COLO668 (cell line): ENCODE measurements around the gene PTH2R.
"Not testable (repeated sequence)": the region's sequence is repeated elsewhere in the genome, so short reads cannot be mapped to it uniquely, and the experiment has no call there.

Experiments used
- DNase-seq: peaks from one replicate; lab custom pipeline; 2025; ENCODE audit not compliant: unreplicated experiment; lab: John Stamatoyannopoulos, UW

PTH2R gene

DNA sequence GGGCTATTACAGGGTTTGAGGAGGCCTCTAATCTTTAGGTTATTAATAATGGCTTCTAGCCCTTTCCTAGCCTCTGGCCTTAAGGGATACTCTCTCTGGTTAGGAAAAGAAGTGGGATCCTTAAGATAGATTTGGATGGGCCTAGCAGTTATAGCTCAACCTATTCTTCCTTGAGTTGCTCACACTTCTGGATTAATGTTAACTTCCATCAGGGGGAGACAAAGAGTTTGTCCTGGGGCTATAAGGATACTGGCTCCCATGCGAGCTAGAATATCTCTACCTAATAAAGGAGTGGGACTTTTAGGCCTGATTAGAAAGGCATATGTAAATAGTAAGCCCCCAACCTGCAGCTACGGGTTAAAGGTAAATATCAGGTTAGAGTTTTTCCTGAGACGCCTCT lies 14.3 kb upstream of the PTH2R start:
- DNase-seq = no peak

DNA sequence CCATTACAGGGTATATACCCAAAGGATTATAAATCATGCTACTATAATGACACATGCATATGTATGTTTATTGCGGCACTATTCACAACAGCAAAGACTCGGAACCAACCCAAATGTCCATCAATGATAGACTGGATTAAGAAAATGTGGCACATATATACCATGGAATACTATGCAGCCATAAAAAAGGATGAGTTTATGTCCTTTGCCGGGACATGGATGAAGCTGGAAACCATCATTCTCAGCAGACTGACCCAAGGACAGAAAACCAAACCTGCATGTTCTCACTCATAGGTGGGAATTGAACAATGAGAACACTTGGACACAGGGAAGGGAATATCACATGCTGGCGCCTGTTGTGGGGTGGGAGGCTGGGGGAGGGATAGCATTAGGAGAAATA lies 9.8 kb upstream of the PTH2R start:
- not testable (repeated sequence) for DNase-seq

DNA sequence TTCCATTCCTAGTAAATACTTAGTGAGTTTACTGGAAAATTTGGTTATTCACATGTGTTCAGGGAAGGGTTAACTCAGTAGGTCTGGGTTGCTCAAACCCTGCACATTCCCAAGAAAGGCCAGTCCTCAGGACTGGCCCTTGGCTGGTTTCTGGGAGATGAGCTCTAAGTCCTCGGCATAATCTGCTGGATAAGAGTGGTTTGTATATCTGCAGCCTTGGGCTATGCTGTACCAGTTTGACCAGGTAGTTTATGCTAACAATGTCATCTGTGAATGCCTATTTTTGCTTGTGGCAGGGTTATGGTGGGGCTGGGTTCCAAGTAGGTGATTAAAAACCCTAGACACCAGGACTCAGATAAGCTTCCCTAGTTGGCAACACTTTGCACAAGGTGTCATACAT lies 7.4 kb upstream of the PTH2R start:
- no peak for DNase-seq

DNA sequence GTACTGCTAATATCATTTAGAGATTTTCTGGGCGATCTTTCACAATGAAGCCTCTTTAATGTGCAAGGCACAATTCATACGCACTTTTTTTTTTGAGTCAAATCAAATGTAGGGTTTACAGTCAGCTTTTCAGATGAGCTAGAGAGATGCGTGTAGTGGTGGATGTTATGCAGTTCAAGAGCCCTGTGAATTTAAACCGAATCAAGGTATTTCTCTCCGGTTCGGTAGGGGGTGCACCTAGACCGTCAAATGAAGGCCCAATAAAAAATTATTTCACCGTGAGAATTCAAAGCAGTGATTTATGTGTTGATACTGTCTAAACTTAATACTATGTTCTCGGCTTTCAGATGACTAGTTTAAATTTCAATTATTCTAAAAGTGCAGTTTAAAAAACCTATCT lies 1.1 kb downstream of the PTH2R start:
- peak; percentile 38 for DNase-seq

DNA sequence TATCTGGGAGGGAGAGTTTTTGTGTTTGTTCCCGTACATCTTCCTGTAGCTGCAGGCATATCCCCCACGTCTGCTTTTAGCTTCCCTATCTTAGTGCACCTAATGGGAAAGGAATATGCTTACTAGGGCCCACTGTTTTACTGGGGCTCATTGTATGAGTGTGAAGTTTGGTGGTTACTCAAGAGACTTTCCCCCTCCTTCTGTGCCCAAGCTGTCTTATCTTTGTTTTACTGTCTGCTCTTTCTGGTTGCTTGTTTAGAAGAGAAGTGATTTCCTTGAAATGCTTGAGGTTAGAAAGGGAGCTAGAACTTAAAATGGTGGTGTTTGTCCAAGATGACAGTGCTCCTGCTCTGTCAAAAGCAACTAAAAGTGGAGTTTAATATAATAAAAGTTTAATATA lies 7.3 kb downstream of the PTH2R start:
- no peak for DNase-seq

DNA sequence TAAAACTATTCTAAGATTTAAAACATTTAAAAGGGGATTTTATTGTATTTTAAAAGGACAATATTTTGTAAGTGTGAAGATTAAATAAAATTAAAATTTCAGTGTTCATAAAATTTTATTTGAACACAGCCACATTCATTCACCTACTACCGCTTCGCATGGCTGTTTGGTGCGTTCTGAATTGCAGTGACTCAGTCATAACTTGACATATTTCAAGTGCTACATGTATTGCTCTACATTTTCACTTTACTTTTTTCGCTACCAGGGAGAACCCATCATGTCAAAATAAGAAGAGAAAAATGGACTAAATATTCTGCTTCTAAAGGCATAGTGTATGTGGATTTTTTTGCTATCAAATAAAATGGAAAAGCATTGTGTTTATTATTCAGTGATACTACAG lies 8.7 kb downstream of the PTH2R start:
- no peak for DNase-seq

DNA sequence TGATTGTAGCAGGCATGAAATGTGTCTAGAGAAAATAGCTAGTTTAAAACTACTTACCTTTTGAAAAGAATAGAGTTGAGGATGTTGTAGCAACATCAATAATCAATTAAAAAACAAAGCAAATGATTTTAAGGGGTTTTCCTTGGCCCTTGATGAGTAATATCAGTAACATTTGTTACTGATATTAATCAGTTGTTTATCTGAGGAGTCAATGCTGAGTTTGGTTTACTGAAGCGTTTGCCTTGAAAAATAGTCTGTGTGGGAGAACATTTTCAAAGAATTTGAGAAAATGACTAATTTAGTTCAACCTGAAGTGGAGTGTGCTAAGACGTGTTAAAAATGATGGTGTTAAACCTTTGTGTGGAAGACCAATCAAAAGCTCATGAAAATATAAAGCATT lies 9.3 kb downstream of the PTH2R start:
- no peak for DNase-seq

DNA sequence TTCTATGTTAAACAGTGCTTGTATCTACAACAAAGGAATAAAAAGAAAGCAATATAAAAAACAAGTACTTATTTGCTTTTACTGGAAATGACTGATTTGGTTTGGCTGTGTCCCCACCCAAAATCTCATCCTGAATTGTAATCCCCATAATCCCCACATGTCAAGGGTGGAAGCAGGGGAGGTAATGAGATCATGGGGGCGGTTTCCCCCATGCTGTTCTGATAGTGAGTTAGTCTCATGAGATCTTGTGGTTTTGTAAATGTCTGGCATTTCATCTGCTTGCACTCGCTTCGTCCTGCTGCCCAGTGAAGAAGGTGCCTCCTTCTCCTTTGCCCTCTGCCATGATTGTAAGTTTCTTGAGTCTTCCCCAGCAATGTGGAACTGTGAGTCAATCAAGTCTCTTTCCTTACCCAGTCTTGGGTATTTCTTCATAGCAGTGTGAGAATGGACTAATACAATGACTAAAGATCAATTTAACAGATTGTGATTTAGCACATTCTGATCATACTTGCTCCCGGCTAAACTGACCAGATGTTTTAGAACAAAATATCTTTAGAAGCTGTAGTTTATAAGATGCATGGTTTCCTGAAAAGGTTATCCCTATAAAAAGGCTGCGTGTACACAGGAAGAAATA lies 19.9 kb downstream of the PTH2R start:
- no peak for DNase-seq

DNA sequence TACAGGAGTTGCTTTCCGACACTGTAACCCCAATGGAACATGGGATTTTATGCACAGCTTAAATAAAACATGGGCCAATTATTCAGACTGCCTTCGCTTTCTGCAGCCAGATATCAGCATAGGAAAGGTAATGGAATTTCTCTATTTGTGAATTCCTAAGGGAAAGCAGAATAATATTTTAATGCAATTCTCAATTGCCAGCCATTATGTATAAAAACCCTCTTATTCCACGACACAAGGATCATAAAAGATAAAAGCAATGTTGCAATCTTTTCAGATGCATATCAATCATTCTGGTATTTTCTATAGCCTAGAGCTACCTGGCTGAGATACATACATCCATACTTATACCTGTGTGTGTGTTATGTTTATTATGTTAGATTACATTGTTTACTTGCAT lies 31.2 kb downstream of the PTH2R start:
- no peak for DNase-seq

DNA sequence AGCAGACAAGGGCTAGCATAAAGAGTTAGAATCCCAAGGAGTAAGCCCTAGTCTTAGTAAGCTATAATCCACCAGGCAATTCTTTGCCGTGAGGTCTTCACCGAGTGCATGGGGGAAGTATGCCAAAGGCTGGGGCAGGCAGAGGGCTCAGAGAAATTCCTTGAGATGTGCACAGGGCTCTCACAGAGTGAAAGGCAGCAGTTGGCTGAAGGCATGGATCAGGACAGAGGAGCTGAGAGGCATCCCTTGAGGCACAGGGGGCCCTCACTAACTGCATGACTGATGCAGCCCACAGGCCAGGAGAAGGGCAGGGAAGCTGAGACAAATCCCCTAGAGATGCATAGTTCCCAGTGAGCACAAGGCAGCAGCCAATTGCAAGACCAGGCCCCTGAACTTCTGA lies 34.1 kb downstream of the PTH2R start:
- no peak for DNase-seq

DNA sequence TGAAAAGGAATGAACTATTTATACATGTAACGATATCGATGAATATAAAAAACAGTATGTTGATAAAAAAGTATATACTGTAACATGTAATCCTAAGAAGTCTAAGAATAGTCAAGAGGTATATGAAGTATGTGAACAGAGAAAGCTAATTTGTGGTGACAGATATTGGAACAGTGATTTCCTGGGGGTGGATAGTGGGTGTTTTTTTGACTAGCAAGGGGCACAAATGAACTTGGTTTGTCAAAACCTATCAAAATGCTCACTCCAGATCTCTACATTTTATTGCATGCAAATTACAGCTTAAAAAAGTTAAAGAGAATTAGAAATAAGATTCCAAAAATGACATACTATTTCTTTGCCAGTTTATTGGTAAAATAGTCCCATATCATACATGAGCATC lies 35.4 kb downstream of the PTH2R start:
- DNase-seq = no peak

DNA sequence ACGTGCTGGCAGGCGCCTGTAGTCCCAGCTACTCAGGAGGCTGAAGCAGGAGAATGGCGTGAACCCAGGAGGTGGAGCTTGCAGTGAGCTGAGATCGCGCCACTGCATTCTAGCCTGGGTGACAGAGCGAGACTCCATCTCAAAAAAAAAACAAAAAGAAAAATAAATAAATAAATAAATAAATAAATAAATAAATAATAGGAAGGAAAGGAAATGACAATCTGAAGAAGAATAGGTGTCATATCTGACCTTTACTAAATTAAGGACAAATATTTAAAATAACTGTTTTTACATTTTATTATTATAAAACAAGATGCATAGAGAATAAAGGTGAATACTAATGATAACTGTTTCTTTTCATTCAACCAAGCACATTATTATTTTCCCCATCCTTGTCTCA lies 40.9 kb downstream of the PTH2R start:
- DNase-seq = not testable (repeated sequence)

DNA sequence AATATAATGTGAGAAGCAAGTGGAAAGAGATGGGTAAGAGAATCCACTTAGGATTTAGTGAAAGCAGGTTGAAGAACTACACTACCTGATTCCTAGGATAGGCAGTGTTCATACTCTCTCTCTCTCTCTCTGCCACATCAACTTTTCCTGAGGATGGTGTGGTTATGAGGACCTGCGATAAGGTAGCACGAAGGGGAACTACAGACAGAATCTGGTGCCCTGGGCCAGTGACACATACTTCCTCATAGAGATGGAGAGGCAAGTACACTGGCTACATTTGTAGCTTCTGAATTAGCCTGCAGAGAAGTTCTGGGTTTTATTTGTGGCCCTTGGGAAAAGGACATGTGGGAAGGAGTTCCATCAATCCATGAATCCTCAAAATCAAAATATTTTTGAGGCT lies 44.5 kb downstream of the PTH2R start:
- no peak for DNase-seq

DNA sequence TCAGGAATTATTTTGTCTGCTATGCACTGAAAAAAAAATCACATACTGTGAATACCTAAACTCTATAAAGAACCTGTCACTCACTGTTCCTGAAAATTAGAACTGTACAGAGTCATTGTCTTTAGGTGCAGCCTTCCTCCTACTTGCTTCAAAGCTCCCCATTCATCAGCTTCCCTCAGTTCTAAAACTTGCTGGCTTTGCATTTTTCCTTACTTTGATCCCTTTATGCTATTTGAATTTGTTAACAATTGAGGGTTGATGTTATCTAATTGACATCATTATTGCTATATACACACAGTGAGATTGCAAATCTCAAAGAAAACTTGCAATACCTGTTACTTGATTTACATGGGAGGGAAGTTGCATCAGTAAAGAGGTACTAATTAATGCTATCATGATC lies 48.3 kb downstream of the PTH2R start:
- DNase-seq = no peak

DNA sequence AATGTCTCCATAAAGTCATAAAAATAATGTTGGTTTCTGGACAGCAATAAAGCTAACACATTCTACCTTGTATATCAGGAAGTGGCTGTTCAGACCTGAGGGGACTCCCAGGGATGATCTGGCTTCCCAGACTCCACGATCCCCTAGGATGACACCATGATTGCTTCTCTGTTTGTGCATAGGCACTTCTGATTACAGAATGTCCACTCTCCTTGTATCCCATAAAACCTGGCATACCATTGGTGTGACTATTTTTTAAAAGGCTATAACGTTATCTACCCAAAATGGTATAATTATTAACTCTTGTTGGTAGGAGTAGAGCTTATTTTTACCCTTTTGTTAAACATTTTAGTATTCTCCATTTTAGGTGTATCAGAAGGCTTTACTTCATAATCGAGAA lies 57.1 kb downstream of the PTH2R start:
- no peak for DNase-seq

DNA sequence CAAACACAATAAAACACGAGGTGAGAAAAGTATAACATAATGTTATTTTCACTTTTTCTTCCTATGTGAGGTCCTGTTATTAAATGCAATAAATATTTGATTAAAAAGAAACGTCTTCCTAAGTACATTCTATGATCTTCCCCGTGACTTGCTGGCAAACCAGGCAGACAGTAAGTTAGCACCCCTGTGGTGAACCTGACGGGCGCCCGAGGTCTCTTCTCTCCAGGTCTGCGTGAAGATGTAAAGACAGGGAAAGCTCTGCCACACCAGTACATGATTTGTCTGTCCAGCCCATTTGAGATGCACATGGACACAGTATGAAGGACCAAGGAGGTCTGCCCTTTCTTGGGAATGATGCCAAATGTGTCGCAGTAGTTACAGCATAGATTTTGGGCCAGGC lies 57.6 kb downstream of the PTH2R start:
- DNase-seq = no peak

DNA sequence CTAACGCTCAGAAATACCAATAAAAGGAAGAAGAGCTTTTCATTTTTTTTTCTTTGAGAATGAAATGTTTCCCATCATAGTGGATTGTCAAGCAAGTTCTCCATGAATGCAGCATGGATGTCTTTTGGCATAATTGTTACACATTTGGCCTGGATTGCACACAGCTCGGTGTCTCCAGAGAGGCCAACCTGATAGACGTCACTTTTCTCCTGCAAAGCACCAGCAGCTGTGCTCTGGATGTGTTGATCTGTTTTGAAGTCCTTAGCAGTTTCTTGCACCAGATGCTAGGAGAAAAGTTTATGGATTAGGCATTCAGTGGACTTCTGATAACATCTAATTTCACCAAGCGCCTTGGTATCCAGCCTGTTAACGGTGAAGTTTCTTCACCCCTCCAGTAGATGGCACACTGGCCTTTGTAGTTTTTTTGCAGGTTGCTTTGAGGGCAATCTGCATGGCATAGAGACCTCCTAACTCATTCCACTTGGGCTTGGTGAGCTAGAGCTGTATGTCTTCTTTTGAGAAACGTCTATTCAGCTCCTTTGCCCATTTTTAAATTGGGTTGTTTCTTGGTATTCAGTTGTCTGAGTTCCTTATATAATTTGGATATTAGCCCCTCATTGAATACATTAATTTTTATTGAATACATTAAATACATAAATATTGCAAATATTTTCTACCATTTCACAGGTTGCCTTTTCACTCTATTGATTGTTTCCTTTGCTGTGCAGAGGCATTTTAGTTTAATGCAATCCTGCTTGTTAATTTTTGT lies 59.7 kb downstream of the PTH2R start:
- peak; percentile 43 for DNase-seq

DNA sequence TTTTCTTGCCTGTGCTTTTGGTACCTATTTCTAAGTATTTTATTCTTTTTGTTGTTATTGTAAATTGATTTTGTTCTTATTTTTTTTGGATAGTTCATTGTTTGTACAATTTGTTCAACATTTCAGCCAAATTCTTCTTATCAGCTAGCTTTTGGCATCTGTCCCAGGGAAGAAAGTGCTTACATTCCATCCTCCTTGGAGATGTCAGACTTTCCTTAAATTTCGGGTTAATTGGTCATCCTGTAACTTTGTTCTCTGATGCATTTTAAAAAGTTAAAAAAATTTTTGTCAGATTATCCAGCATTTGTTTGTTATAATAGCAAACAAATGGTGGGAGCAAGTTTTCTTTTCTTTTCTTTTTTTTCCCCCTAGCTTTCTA lies 60.3 kb downstream of the PTH2R start:
- DNase-seq = no peak

DNA sequence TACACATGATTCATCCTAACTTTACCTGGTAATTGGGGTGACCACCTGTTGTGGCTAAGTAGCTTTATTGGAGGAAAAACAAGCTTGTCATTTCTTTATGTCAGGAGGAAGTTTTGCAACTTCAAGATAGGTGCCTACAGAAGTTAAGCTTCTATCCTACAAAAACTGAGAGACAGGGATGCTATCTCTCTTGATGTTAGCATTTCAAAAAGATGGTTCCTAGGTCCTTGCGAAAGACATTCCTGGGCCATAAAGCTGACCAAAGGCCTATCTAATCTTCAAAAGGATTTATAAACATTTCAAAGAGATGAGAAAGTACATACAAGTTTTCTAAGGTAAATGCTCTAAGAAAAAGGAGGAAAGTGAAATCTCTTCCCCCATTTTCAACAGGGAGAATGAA lies 61.0 kb downstream of the PTH2R start:
- no peak for DNase-seq

DNA sequence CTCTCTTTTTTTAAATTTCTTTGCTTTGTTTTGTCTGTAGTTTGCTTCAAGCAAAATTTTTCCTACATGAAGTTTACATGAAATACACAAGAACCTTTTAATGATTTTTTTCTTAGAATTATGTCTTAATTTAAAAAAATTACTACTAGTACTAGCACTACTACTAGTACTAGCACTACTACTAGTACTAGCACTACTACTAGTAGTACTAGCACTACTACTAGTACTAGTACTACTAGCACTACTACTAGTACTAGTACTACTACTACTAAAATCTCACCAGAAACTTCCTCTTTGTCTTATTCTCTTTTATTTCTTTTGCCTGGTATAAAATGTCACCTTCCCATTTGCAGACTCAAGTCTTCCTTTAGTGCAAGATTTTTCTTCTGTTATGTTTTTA lies 71.1 kb downstream of the PTH2R start:
- no peak for DNase-seq

DNA sequence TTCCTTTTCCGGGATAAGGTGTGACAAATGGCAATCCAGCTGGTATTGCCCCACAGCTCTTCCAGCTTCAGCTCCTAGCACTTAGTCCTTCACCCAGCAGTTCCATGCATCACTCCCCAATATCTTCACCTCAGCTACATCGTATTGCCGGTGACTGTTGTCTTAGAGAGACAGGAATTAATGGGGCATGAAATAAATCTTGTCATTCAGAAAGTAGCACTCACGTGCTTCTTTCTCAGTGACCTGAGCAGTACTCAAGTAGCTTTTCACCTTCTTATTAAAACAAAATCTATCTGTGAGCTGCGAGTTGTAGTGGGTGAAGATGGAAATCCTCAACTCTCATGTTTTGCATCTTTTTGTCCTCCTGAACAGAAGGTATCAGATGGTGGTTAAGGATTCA lies 72.8 kb downstream of the PTH2R start:
- DNase-seq = no peak

DNA sequence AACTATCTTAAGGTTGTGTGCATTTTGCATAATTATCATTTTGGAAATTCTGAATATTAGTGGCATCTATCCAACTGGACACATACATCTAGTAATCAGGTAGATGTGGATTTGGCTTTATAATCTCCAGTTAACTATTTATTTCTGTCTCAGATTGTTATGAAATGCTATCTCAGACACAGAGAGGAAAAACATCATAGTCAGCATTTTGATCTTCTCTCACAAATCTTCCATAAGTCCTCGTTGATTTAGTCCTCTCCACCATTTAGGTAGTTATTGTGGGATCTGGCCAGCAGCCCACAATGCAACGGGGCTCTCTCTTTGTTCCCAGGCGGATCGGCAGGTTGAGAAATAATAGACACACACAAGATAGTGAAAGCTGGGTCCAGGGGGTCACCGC lies 75.4 kb downstream of the PTH2R start:
- DNase-seq = not testable (repeated sequence)

DNA sequence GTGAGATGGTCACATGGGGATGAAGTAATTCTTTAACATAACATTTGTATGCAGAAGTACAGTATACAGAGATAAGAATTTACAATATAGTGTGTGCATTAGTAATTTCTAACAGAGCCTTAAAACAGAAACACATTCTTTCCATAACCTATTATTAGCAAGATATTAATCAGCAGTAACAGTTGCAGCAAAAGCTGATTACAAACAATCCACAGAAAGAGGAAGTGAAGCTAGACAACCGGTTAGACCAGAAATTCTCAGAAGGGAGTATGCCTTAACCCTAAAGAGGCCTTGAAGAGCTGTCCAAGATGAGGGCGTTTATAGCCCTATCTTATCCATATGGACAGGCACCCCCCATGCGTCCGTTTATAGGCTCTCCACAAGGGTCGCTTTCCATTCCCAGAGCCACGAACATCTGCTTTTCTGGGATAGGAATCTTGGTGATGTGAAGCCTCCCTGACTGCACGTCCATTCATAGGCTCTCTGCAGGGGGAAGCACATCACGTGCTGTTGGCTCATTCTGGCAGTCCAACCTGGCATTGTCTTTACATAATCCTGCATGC lies 75.9 kb downstream of the PTH2R start:
- not testable (repeated sequence) for DNase-seq
